GM18502 (cell line): Measurements from ENCODE around the gene PLEKHG4B.
"Not testable (repeated sequence)": the region's sequence is repeated elsewhere in the genome, so short reads cannot be mapped to it uniquely, and the experiment has no call there.

ENCODE experiments used
- ATAC-seq: cut with Tn5 transposase; IDR thresholded peaks from one replicate; pipeline ENCODE4 v1.9.1; 2021; ENCODE audit warnings: mild to moderate bottlenecking; ENCODE audit not compliant: unreplicated experiment, poor library complexity

Gene PLEKHG4B

DNA sequence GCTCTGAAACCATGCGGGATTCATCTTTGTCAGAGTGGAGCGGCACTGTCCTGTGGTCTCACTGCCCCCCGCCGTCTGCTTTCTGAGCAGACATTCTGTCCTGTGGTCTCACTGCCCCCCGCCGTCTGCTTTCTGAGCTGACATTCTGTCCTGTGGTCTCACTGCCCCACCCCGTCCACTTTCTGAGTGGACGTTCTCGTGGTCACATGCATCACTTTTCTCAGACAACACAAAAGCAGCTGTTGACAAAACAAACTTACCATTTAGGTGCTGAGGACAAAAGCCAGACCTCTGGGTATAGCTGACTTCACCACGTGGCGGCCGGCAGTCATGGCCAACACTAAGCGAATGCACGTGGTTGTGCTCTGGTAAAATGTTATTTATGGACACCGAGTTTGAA is 102.1 kb downstream of the PLEKHG4B start:
- ATAC-seq, result no peak

DNA sequence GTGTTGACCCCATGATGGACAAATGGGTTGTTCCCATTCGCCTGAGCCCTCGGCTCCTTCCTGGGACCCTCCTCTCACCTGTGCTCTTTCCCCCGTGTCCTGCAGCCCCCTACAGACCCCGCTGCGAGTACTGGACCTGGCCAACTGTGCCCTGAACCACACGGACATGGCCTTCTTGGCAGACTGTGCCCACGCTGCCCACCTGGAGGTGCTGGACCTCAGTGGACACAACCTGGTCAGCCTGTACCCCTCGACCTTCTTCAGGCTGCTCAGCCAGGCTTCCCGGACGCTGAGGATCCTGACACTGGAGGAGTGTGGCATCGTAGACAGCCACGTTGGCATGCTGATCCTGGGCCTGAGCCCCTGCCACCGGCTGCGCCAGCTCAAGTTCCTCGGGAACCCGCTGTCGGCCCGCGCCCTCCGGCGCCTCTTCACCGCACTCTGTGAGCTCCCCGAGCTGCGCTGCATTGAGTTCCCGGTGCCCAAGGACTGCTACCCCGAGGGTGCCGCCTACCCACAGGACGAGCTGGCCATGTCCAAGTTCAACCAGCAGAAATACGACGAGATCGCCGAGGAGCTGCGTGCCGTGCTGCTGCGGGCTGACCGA is 102.7 kb downstream of the PLEKHG4B start:
- no peak for ATAC-seq

GRCh38 chr5:195401-196160 is 103.6 kb downstream of the PLEKHG4B start:
- ATAC-seq, result no peak

DNA sequence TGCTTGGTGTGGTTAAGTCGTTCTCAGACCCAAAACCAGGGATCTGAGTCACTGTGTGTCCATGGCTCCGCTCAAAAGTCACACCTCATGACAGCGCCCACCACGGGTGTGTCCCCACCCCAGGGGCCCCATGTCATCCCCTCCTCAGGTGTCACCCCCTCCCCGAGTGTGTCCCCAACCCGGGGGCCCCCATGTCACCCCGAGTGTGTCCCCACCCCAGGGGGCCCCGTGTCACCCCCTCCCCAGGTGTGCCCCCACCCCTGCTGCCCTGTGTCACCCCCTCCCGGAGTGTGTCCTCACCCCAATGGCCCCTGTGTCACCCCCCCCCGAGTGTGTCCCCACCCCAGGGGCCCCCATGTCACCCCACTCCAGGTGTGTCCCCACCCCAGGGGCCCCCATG is 104.4 kb downstream of the PLEKHG4B start:
- no peak for ATAC-seq

- ATAC-seq, result not testable (repeated sequence)
Observed at GRCh38 chr5:197031-197430, 105.1 kb downstream of the PLEKHG4B start.

- ATAC-seq, result no peak
Observed at GRCh38 chr5:197892-198489, 106.0 kb downstream of the PLEKHG4B start.

DNA sequence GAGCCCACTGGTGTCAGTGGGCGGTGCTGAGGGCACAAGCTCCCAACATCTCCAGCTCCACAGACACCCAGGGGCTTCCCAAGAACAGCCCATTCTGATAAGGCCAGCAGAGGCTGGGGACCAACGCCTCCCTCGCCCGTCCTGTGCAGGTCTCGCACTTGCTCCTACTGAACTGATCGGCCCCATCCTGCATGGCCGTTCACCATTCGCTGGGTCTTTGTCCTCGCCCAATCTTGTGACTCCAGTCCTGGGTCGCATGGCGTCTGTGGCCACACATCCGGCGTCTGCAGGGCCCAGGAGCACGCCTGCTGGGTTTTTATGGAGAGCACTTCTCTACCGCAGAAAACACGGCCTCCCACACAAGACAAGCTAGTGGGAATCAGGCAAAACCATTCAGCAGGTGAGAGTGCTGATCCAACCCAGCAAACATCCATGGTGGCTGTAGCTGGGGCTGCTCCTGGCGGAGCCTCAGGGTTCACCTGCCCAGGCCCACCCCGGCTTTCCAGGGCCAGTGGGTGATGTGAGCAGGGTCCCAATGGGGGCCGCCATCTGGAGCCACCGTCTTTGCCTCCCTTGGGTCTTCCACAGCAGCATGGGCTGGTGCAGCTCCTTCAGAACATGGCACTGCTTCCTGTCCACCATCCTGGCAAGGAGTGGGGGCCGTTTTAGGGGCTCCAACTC is 106.7 kb downstream of the PLEKHG4B start:
- no peak for ATAC-seq

DNA sequence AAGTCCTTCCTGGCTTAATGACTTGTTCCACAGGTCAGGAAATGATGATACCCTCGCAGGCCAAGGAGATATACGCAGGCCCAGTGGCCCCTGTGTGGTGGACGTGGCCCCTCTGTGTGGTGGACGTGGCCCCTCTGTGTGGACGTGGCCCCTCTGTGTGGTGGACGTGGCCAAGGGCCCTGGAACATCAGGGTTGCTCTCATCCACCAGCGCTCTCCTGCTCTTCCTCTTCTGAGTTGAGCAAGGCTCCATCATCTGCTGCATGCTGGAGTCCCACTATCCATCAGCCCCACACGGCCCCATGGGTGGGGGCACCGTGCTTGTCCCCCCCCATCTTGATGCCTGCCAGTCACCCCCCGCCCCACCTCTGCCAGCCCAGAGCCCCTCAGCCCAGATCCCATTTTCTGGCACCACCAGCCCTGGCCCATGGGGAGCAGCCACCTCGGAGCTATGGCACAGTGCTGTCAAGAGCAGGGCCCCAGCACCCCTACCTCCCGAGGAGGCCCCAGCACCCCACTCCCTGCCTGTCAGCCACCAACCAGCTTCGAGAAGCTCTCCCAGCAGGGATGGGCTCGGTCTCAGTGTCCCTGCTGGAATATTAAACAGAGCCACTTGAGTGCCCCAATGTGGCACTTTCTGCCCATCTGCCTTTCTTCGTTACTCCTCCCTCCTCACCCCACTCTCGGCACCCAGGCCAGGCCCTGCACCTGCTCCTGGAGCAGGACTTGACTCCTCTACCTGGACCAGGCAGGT is 107.4 kb downstream of the PLEKHG4B start:
- ATAC-seq, result no peak

DNA sequence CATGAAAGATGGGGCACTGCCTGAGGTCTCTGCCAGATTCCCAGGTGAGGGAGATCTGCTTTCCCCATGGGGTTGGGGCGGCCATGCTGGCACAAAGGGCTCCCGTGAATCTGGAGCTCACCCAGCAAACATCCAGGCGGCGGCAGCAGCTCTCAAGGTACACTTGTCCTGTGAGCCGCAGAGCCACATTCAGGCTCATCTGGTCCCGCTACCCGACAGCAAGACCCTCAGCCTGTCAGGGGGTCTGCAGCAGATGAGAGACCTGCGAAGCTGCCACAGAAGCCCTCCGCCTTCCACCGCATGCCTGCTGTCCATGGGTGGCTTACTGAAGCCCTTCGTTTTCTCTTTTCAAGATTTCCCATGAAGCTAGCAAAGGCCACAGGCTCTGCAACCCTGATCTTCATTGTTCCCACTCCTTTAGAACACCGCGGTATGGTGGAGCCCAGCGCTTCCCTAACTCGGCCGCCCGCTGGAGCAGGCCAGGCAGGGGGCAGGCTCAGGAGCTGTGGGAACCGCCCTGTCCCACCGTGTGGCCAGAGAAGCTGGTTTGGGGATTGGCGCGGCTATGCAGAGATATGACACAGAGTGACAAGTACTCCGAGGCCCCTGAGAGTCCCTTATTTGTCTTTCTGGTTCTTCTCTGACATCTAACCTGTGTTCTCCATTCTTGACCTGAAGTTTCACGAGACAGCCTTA is 108.1 kb downstream of the PLEKHG4B start:
- no peak for ATAC-seq

GRCh38 chr5:200985-201384 is 109.0 kb downstream of the PLEKHG4B start:
- no peak for ATAC-seq

DNA sequence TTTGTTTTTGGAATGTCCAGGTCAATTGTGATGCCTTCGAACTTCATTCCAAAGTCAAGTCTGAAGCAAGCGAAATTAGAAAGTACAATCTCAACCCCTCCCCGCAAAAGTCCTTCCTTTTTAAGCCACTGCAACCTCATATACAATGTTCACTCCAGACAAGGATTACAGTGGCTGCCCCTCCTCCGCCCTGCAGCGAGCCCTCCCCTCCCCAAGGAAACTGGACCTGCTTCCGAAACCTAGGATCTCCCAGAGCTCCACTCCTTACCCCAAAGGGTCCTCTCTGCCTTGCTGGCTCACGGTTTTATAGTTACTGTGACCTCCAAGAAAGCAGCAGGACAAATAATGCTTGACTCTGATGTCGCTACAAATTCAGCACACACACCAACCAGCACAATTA is 109.7 kb downstream of the PLEKHG4B start:
- ATAC-seq, result no peak

DNA sequence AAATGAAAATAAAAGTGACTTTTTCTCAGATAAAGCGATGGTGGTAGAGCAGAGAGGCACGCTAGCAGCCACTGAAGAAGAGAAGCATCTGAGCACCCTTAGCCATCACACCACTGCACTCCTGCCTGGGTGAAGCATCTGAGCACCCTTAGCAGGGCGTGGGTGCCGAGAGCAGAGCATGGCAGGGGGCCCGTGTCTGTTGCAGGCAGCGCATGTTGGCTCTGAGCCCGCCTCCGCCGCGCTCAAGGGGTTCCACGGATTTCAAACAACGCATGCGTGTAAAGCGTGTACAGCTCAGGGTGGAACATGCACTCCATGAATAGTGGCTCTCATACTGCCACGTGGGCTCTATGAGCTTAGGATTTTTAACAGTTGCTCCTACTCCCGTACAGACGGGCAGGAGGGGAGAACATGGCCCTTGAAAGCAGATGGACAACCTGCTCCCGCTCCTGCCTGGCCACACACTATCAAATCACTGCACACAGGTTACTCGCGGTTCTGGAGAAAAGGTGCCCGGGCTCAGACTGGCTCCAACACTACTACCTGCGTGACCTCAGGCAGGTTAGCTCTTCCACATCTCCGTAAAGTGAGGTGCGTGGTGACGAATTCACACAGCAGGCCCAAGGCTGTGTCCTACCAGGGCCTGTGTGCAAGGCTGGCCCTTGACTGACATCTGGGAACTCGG is 111.4 kb downstream of the PLEKHG4B start:
- no peak for ATAC-seq

- ATAC-seq, result no peak
Observed at GRCh38 chr5:204001-204400, 112.0 kb downstream of the PLEKHG4B start.

DNA sequence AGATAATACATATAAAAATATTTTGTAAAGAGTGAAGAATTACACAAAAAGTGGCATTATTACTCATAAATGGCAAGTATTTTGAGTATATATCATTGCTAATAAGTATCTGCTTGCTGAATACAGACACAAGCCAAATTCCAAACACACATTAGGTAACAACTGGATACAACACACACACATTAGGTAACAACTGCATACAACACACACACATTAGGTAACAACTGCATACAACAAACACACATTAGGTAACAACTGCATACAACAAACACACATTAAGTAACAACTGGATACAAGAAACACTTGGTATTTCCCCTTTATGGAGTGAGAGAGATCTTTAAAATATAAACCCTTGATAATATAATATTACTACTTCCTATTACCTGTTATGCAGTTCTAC is 112.5 kb downstream of the PLEKHG4B start:
- ATAC-seq, result no peak

- no peak for ATAC-seq
Observed at GRCh38 chr5:204966-205670, 113.2 kb downstream of the PLEKHG4B start.

- ATAC-seq, result no peak
Observed at GRCh38 chr5:206406-206805, 114.4 kb downstream of the PLEKHG4B start.

DNA sequence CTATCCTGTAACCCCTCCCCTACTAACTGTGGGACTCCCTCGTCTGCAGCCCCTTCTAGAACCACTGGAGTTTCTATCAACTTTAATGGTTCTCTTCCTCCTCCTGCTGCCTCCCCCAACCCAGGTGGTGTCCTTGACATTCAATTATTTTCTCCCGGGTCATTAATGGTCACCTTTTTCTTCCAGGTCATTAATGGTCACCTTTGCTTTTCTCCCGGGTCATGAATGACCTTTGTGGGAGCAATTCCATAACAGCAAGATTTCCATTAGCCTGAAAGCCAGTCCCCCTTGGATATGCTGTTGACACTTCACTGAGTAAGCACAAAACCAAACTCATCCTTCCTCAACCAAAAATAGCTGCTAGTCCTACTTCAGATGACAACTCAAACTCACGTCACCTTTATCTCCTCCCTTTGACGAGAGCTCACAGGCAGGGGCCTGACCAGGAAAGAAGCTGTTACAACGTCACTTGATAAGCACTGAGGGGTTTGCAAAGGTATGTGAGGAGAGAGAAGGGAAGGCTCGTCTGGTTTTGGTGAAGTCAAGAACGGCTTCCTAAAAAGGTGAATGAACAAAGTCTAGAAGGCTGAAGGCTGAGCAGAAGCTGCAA is 115.1 kb downstream of the PLEKHG4B start:
- ATAC-seq, result no peak

- ATAC-seq, result no peak
Observed at GRCh38 chr5:207599-207998, 115.6 kb downstream of the PLEKHG4B start.
